Ishikawa (cell line): ENCODE measurements around the gene SMC6.

ENCODE experiments used
- EP300 ChIP-seq: IDR thresholded peaks from 2 replicates; pipeline ENCODE4 v1.6.1; 2012; ENCODE audit warnings: borderline replicate concordance
- RAD21 ChIP-seq: IDR thresholded peaks from 2 replicates; pipeline ENCODE4 v1.6.1; 2012; ENCODE audit warnings: low read depth

DNA sequence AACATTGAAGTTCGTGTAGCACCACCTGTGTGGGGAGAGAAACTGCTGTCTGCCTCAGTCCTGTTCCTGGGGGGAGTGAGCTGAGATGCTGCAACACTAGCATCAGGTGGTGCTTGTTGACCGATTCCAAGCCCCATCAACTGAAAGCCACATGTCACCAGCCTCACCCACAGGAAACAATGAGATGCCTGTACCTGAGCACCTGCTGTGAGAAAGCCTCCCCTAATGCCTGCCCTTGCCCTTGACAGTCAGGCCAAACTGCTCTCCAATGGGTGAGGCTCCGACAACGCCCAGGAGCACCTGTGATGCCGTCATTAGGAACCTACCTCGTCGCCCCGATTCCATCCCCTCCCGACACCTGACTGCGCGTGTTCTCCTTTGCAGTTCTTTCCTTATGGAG, 104.6 kb downstream of the SMC6 start:
- TF ChIP-seq EP300 (no peak), RAD21 (no peak)
